Spleen (tissue), 11 donors: ENCODE results near the gene ATP5F1A. TPM values are rescaled to one million over a fixed set of nuclear protein-coding genes. Genes with fewer than 3 reads are reported as not detected.

Experiments used
- DNase-seq: peaks from one replicate; pipeline ENCODE4 v3.0.0-alpha.2; 2020
- H3K27ac ChIP-seq, 8 donors: fragments of 200-600 bp; sonication (generic) in 7 of 8; 1 replicate in 4 of 8; 2 replicates in 4 of 8; pipeline versions ENCODE4 v1.5.0 to v1.8.0; 2016 to 2021; ENCODE audit warnings: inconsistent platforms in 4 of 8, mild to moderate bottlenecking in 4 of 8, moderate library complexity in 1 of 8
- H3K27me3 ChIP-seq, 7 donors: fragments of 200-600 bp; sonication (generic) in 6 of 7; replicated peaks in 1 of 7; 1 replicate in 4 of 7; 2 replicates in 3 of 7; pipeline versions ENCODE4 v1.5.0 to v1.8.0; 2016 to 2021; ENCODE audit warnings: inconsistent platforms in 3 of 7, mild to moderate bottlenecking in 1 of 7
- H3K36me3 ChIP-seq, 6 donors: fragments of 200-600 bp; sonication (generic) in 5 of 6; 1 replicate in 4 of 6; 2 replicates in 2 of 6; pipeline versions ENCODE4 v1.5.0 to v1.8.0; 2016 to 2021; ENCODE audit warnings: inconsistent platforms in 2 of 6
- H3K4me1 ChIP-seq, 6 donors: fragments of 200-600 bp; sonication (generic) in 5 of 6; 1 replicate in 3 of 6; 2 replicates in 3 of 6; pipeline versions ENCODE4 v1.5.0 to v1.8.0; 2016 to 2021; ENCODE audit warnings: inconsistent platforms in 3 of 6
- H3K4me3 ChIP-seq, 8 donors: fragments of 200-600 bp; sonication (generic) in 7 of 8; 1 replicate in 4 of 8; 2 replicates in 4 of 8; pipeline versions ENCODE4 v1.5.0 to v1.8.0; 2016 to 2021; ENCODE audit warnings: inconsistent platforms in 4 of 8, mild to moderate bottlenecking in 4 of 8, moderate library complexity in 2 of 8
- H3K9me3 ChIP-seq, 8 donors: fragments of 200-600 bp; sonication (generic) in 7 of 8; 1 replicate in 4 of 8; 2 replicates in 4 of 8; pipeline versions ENCODE4 v1.5.0 to v1.8.0; 2016 to 2021; ENCODE audit warnings: inconsistent platforms in 4 of 8
- CTCF ChIP-seq, 11 experiments: fragments of 200-600 bp in 7 of 11; fragments of 450-650 bp in 4 of 11; sonication (generic) in 4 of 11; IDR thresholded peaks in 8 of 11; conservative IDR thresholded peaks in 3 of 11; 1 replicate in 7 of 11; 2 replicates in 4 of 11; pipeline versions ENCODE4 v1.4.0 to v1.8.0; 2016 to 2021; ENCODE audit warnings: antibody characterized with exemption in 11 of 11, inconsistent platforms in 4 of 11, mild to moderate bottlenecking in 1 of 11
- POLR2A ChIP-seq, 3 donors: fragments of 450-650 bp; IDR thresholded peaks; one replicate each; pipeline ENCODE4 v1.5.1; 2017; ENCODE audit warnings: antibody characterized with exemption in 3 of 3, mild to moderate bottlenecking in 1 of 3
- POLR2AphosphoS5 ChIP-seq, 3 donors: sonication (generic); formaldehyde crosslinking; IDR thresholded peaks; one replicate each; pipeline ENCODE4 v1.5.1; 2017; ENCODE audit warnings: antibody characterized with exemption in 3 of 3
- WGBS, 5 donors: extraction: QIAGEN DNeasy Blood & Tissue Kit in 3 of 5; methylation state at CpG; one replicate each; pipeline versions ENCODE4 v1.1.5 to v1.1.7; 2013 to 2018; 5-methylcytosine and 5-hydroxymethylcytosine counted together
- intact Hi-C: fragments of 100-400 bp; cut with DNase I; formaldehyde crosslinking; loops from one replicate; pipeline ENCODE4 v1.15.0; 2023; ENCODE audit warnings: low total_unique reads
- polyA plus RNA-seq, 3 donors: library from polyadenylated mRNA; stranded (reverse); fragments of 200-250 nt; gene quantifications; one replicate each; pipeline ENCODE4 v1.2.1, GENCODE V29; 2013
- total RNA-seq, 7 donors: library from RNA; depleted of rRNA in 3 of 7; stranded (reverse); fragments of >200 nt in 3 of 7; fragmentation: NEBNext Ultra II Directional in 4 of 7; extraction: Animal tissue kit (Norgen Biotek cat#: 25700) in 4 of 7; gene quantifications; one replicate each; pipeline versions ENCODE4 v1.1.0 to v1.2.1, GENCODE V29; 2016 to 2021
- donor health status: healthy with polysubstance abuse.
- donor health status: DM: no; HTN: no; CAD: no; lungs with moderate emphysema.
- donor health status: DM: no; HTN: no; CAD: no.
- donor health status: Bipolar disorder and iron deficiency.
- donor health status: healthy.
- donor health status: DM: no; HTN: no; CAD: no.
- donor health status: DM: yes; HTN: yes; CAD: no.

ATP5F1A gene
- total and polyA plus RNA-seq, 10 donors = 188 to 364 (median 269) TPM

GRCh38 chr18:46072376-46072867 is 25.7 kb downstream of the ATP5F1A start:
- intact Hi-C loops = loop anchor here (10.0 kb wide), 2 partner anchors 98 to 408 kb away; no protein-coding TSS in a partner anchor
- Histone ChIP-seq H3K27me3 (peaks cover 0 to 20% (median 0%) of the 10 kb centered on the region in 7 donors), H3K4me3 (peak overlapping the region; percentile 67 to 92 (median 74)), H3K36me3 (peaks cover 0 to 11% (median under 1%) of the 10 kb centered on the region in 6 donors), H3K27ac (peak overlapping the region; percentile 80 to 97 (median 92)), H3K9me3 (no peaks in the 10 kb centered on the region), H3K4me1 (peaks cover 12 to 68% (median 53%) of the 10 kb centered on the region in 6 donors)
- TF ChIP-seq POLR2AphosphoS5 (IDR thresholded peaks at IDR 0.05) (no peak), POLR2A (IDR thresholded peaks at IDR 0.05) (no peak), CTCF (IDR thresholded peaks at IDR 0.05 in 8 of 11, conservative IDR thresholded peaks at IDR 0.05 in 3 of 11) (no peak)
- 25 to 32% (median 31%) methylated on average over 25 of the region's 25 CpGs for WGBS, 5 donors
- no peak for DNase-seq

DNA sequence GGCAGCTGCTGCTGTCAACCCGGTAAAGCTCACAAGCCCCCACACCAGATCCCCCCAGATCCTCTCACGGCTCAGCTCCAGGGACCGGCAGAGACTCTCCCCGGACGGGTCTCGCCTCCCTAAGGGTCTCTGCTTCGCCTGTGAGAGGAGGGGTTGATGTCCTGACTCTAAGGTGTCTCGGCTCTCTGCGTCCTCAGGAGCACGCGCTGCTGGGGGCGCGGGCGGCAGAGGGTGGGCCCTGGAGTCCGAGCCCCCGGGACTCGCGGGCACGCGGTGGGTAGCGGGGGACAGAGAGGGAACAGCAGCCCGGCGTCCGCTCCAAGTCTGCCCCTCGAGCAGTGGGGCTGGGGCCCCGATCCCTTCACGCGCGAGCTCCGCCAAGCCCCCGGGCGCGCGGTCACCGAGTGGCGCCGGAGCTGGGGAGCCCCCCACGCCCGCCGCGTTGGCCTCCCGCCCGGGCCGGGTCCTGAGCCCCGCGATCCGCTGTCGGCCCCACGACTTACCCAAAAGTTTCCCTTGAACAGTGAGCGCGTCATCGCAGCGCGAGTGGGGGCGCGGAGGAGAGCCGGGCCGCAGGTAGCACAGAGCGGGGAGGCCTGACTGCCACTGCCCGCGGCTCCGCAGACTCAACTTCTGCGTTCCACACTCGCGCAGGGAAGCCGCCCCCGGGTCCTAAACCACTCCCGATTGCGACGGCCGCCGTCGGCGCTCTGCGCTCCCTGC is 26.3 kb downstream of the ATP5F1A start, which contains the start of gene PSTPIP2:
TSS of gene PSTPIP2 (minus strand) at position 608 of the 723 bp plus-strand sequence. CDS start at position 536, 72 bp downstream.
- TF ChIP-seq CTCF (IDR thresholded peaks at IDR 0.05 in 8 of 11, conservative IDR thresholded peaks at IDR 0.05 in 3 of 11) (no peak), POLR2AphosphoS5 (IDR thresholded peaks at IDR 0.05) (peak; percentile 73 to 89 (median 87))
- intact Hi-C loops = loop anchor here (10.0 kb wide), 2 partner anchors 97 to 407 kb away; no protein-coding TSS in a partner anchor
- Histone ChIP-seq H3K9me3 (no peaks in the 10 kb centered on the region), H3K4me3 (peak within 1 kb of the TSS; percentile 67 to 92 (median 74)), H3K27me3 (peaks cover 0 to 20% (median 0%) of the 10 kb centered on the region in 7 donors), H3K27ac (peak within 1 kb of the TSS; percentile 80 to 97 (median 92)), H3K4me1 (peaks cover 12 to 74% (median 54%) of the 10 kb centered on the region in 6 donors), H3K36me3 (peaks cover 0 to 6% (median 0%) of the 10 kb centered on the region in 6 donors)
- WGBS, 5 donors = 0 to 2% (median 1%) methylated on average over 22 to 75 of the region's 75 CpGs
- peak; percentile 96 for DNase-seq

- Histone ChIP-seq H3K27ac (peak overlapping the region; percentile 80 to 97 (median 92)), H3K27me3 (peaks cover 0 to 20% (median 0%) of the 10 kb centered on the region in 7 donors), H3K4me1 (peaks cover 12 to 81% (median 56%) of the 10 kb centered on the region in 6 donors), H3K9me3 (no peaks in the 10 kb centered on the region), H3K4me3 (peak overlapping the region; percentile 67 to 92 (median 74)), H3K36me3 (peaks cover 0 to 13% (median 0%) of the 10 kb centered on the region in 6 donors)
- DNase-seq = peak; percentile 82
- intact Hi-C loops = loop anchor here (10.0 kb wide), 2 partner anchors 96 to 406 kb away; no protein-coding TSS in a partner anchor
- TF ChIP-seq CTCF (IDR thresholded peaks at IDR 0.05 in 8 of 11, conservative IDR thresholded peaks at IDR 0.05 in 3 of 11) = no peak
- 11 to 19% (median 17%) methylated on average over 12 to 13 of the region's 13 CpGs for WGBS, 5 donors
These were observed 27.1 kb downstream of the ATP5F1A start for GRCh38 chr18:46070815-46071652.
